OCI-LY7 (cell line): ENCODE data around the gene ANKRD37.

Experiments
- CTCF ChIP-seq: fragments of 200-600 bp; sonication (generic); conservative IDR thresholded peaks from 2 replicates; pipeline ENCODE4 v1.5.1; 2014; ENCODE audit warnings: mild to moderate bottlenecking, antibody characterized with exemption, low read length, moderate library complexity, mixed read lengths
- EZH2phosphoT487 ChIP-seq: fragments of 200-600 bp; sonication (generic); IDR thresholded peaks from 2 replicates; pipeline ENCODE4 v1.6.1; 2018; ENCODE audit warnings: low read depth, borderline replicate concordance, mild to moderate bottlenecking, mixed run types, antibody characterized with exemption, low read length, moderate library complexity, mixed read lengths

- TF ChIP-seq CTCF (no peak), EZH2phosphoT487 (no peak)
Observed at GRCh38 chr4:185398618-185399017, 2.0 kb downstream of the ANKRD37 start.
